ENCODE measurements around the gene TAAR2. TPM values are rescaled to one million over a fixed set of nuclear protein-coding genes. Genes with fewer than 3 reads are reported as not detected.

TAAR2 gene
- total RNA-seq, 1 experiment from 2014 or later = not detected

DNA sequence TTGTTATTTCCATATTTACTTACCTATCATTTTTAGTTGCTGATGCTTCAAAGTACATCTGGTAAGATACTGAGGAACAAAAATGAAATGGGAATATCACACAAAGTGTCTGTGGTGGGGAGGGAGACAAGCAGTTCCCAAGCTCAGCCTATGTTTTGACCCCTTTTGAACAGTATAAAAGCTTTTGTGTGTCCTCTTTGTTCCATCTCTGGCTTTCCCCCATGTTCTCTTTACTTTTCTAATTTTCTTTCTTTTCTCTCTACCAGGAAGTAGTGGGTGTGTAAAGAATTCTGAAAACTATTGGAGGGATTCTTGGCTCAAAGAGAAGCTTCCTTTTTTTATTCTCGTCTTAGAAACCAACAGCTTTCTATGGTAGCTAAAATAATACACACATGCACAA is 7.4 kb downstream of the TAAR2 start:
- no peaks in the 10 kb centered on the region for H3K9me3 Mint-ChIP-seq (ENCODE audit: unreplicated experiment)

GRCh38 chr6:132614554-132614953 is 9.5 kb downstream of the TAAR2 start:
- Mint-ChIP-seq H3K4me3 (ENCODE audit: unreplicated experiment) (no peak overlapping the region), H3K27me3 (ENCODE audit: insufficient read depth, unreplicated experiment) (no peaks in the 10 kb centered on the region), H3K36me3 (ENCODE audit: insufficient read depth, unreplicated experiment) (no peaks in the 10 kb centered on the region), H3K9me3 (ENCODE audit: unreplicated experiment) (no peaks in the 10 kb centered on the region), H3K27ac (ENCODE audit: unreplicated experiment) (peak overlapping the region; percentile 70), H3K4me1 (ENCODE audit: low read depth, unreplicated experiment) (peaks cover 24% of the 10 kb centered on the region)
- peaks cover 24% of the 10 kb centered on the region for H3K4me1 ChIP-seq
- no TSS peak for BruUV-seq (replicated peaks)
- no peak for DNase-seq
- no peaks in the 10 kb centered on the region for H3K36me3 ChIP-seq (ENCODE audit: control insufficient read depth, insufficient read depth, low read length)
- TF ChIP-seq, protein P1, sequence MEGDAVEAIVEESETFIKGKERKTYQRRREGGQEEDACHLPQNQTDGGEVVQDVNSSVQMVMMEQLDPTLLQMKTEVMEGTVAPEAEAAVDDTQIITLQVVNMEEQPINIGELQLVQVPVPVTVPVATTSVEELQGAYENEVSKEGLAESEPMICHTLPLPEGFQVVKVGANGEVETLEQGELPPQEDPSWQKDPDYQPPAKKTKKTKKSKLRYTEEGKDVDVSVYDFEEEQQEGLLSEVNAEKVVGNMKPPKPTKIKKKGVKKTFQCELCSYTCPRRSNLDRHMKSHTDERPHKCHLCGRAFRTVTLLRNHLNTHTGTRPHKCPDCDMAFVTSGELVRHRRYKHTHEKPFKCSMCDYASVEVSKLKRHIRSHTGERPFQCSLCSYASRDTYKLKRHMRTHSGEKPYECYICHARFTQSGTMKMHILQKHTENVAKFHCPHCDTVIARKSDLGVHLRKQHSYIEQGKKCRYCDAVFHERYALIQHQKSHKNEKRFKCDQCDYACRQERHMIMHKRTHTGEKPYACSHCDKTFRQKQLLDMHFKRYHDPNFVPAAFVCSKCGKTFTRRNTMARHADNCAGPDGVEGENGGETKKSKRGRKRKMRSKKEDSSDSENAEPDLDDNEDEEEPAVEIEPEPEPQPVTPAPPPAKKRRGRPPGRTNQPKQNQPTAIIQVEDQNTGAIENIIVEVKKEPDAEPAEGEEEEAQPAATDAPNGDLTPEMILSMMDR (IDR thresholded peaks at IDR 0.05; ENCODE audit: insufficient read depth in 1 of 2, low read depth in 1 of 2, low read length in 1 of 2, severe bottlenecking in 1 of 2, unreplicated experiment in 1 of 2) = no peak
- H3K9me3 ChIP-seq = no peaks in the 10 kb centered on the region
- intact Hi-C loops (cut with micrococcal nuclease; ENCODE audit: unreplicated experiment) = no loop called here
- H3K4me3 ChIP-seq (ENCODE audit: low read depth, low read length) = no peak overlapping the region
- CTCF ChIA-PET = no interaction called here
- no peaks in the 10 kb centered on the region for H3K27me3 ChIP-seq (replicated peaks; ENCODE audit: control insufficient read depth, insufficient read depth, low read length)
- POLR2A ChIA-PET = no interaction called here

More for the DNA sequence above, 7.4 kb downstream of the TAAR2 start:
- Mint-ChIP-seq H3K27me3 (ENCODE audit: insufficient read depth, unreplicated experiment) (no peaks in the 10 kb centered on the region), H3K4me1 (ENCODE audit: low read depth, unreplicated experiment) (peaks cover 12% of the 10 kb centered on the region), H3K4me3 (ENCODE audit: unreplicated experiment) (no peak overlapping the region), H3K27ac (ENCODE audit: unreplicated experiment) (no peak overlapping the region), H3K36me3 (ENCODE audit: insufficient read depth, unreplicated experiment) (no peaks in the 10 kb centered on the region)
- no peak for DNase-seq
- no TSS peak for BruUV-seq (replicated peaks)
- H3K4me1 ChIP-seq = peaks cover 21% of the 10 kb centered on the region
- no peaks in the 10 kb centered on the region for H3K27me3 ChIP-seq (replicated peaks; ENCODE audit: control insufficient read depth, insufficient read depth, low read length)
- no peaks in the 10 kb centered on the region for H3K36me3 ChIP-seq (ENCODE audit: control insufficient read depth, insufficient read depth, low read length)
- intact Hi-C loops (cut with micrococcal nuclease; ENCODE audit: unreplicated experiment) = no loop called here
- no peak overlapping the region for H3K4me3 ChIP-seq (ENCODE audit: low read depth, low read length)
- TF ChIP-seq, protein P1 (IDR thresholded peaks at IDR 0.05; ENCODE audit: insufficient read depth in 1 of 2, low read depth in 1 of 2, low read length in 1 of 2, severe bottlenecking in 1 of 2, unreplicated experiment in 1 of 2) = no peak
- H3K9me3 ChIP-seq = no peaks in the 10 kb centered on the region
- ChIA-PET POLR2A (no interaction called here), CTCF (no interaction called here)

GRCh38 chr6:132612449-132613108 is 11.5 kb downstream of the TAAR2 start:
- DNase-seq = peak; percentile 46 to 53
- Histone ChIP-seq H3K9me3 (no peaks in the 10 kb centered on the region), H3K36me3 (ENCODE audit: control insufficient read depth, insufficient read depth, low read length) (no peaks in the 10 kb centered on the region), H3K4me1 (peaks cover 37% of the 10 kb centered on the region), H3K27me3 (replicated peaks; ENCODE audit: control insufficient read depth, insufficient read depth, low read length) (no peaks in the 10 kb centered on the region), H3K4me3 (ENCODE audit: low read depth, low read length) (no peak overlapping the region)
- Mint-ChIP-seq H3K9me3 (ENCODE audit: unreplicated experiment) (no peaks in the 10 kb centered on the region), H3K27ac (ENCODE audit: unreplicated experiment) (peak overlapping the region; percentile 40), H3K4me3 (ENCODE audit: unreplicated experiment) (peak overlapping the region; percentile 48), H3K36me3 (ENCODE audit: insufficient read depth, unreplicated experiment) (no peaks in the 10 kb centered on the region), H3K4me1 (ENCODE audit: low read depth, unreplicated experiment) (peaks cover 31% of the 10 kb centered on the region), H3K27me3 (ENCODE audit: insufficient read depth, unreplicated experiment) (no peaks in the 10 kb centered on the region)
- TF ChIP-seq, protein P1 (IDR thresholded peaks at IDR 0.05; ENCODE audit: insufficient read depth in 1 of 2, low read depth in 1 of 2, low read length in 1 of 2, severe bottlenecking in 1 of 2, unreplicated experiment in 1 of 2) = no peak
- CTCF ChIA-PET = no interaction called here
- intact Hi-C loops (cut with micrococcal nuclease; ENCODE audit: unreplicated experiment) = loop anchor here (1.0 to 2.0 kb wide), 2 partner anchors 14 to 54 kb away; no protein-coding TSS in a partner anchor
- no TSS peak for BruUV-seq (replicated peaks)
- POLR2A ChIA-PET = no interaction called here
